ENCODE data around the gene PEX11G.

PEX11G gene

GRCh38 chr19:7505288-7505681 is 16.4 kb upstream of the PEX11G start:
- H3K4me3 ChIP-seq (ENCODE audit: low read length): no peak overlapping the region
- no peak for DNase-seq (ENCODE audit: low read depth)
- no peak for TF ChIP-seq CTCF (IDR thresholded peaks at IDR 0.05; ENCODE audit: insufficient read depth, low read depth, low read length, missing control alignments)

- TF ChIP-seq CTCF (IDR thresholded peaks at IDR 0.05; ENCODE audit: insufficient read depth, low read depth, low read length, missing control alignments): no peak
- no peak overlapping the region for H3K4me3 ChIP-seq (ENCODE audit: low read length)
- DNase-seq (ENCODE audit: low read depth): no peak
Observed at GRCh38 chr19:7504684-7505083, 15.8 kb upstream of the PEX11G start.

- H3K4me3 ChIP-seq (ENCODE audit: low read length): no peak overlapping the region
- DNase-seq (ENCODE audit: low read depth): no peak
- TF ChIP-seq CTCF (IDR thresholded peaks at IDR 0.05; ENCODE audit: insufficient read depth, low read depth, low read length, missing control alignments): no peak
Observed at GRCh38 chr19:7502552-7502951, 13.7 kb upstream of the PEX11G start.

- H3K4me3 ChIP-seq (ENCODE audit: low read length): peak overlapping the region; percentile 40
- DNase-seq (ENCODE audit: low read depth): peak; percentile 83
- TF ChIP-seq CTCF (IDR thresholded peaks at IDR 0.05; ENCODE audit: insufficient read depth, low read depth, low read length, missing control alignments): no peak
Observed at GRCh38 chr19:7500811-7501450, 12.1 kb upstream of the PEX11G start.

- H3K4me3 ChIP-seq (ENCODE audit: low read length): no peak overlapping the region
- no peak for DNase-seq (ENCODE audit: low read depth)
- TF ChIP-seq CTCF (IDR thresholded peaks at IDR 0.05; ENCODE audit: insufficient read depth, low read depth, low read length, missing control alignments): peak; percentile 45
Observed at GRCh38 chr19:7497292-7497691, 8.5 kb upstream of the PEX11G start.

GRCh38 chr19:7494416-7495098 is 5.7 kb upstream of the PEX11G start:
- DNase-seq (ENCODE audit: low read depth): peak; percentile 85
- no peak for TF ChIP-seq CTCF (IDR thresholded peaks at IDR 0.05; ENCODE audit: insufficient read depth, low read depth, low read length, missing control alignments)
- no peak overlapping the region for H3K4me3 ChIP-seq (ENCODE audit: low read length)

GRCh38 chr19:7492558-7492957 is 3.7 kb upstream of the PEX11G start:
- no peak for TF ChIP-seq CTCF (IDR thresholded peaks at IDR 0.05; ENCODE audit: insufficient read depth, low read depth, low read length, missing control alignments)
- no peak for DNase-seq (ENCODE audit: low read depth)
- H3K4me3 ChIP-seq (ENCODE audit: low read length): no peak overlapping the region
